ENCODE measurements around the gene ALK.

DNA sequence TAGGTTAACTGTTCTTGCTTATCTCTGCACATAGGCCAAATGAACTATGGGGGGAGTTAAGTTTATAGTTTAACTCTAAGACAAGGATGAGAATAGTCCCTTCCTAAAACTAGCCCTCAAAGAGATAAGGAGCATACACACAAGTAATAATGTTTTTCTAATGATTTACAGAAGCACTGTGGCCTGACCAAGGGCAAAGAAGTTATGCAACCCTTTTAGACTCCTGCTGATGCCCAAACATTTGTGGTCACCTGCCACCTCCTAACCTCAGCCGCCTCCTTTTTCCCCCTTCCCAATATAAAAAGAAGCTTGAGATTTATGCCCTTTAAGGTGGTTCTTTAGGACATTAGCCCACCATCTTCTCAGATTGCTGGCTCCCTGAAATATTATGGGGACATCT lies 357.7 kb downstream of the ALK start:
- TF ChIP-seq CTCF (IDR thresholded peaks at IDR 0.05): no peak
- TF ChIP-seq POLR2A (IDR thresholded peaks at IDR 0.05): no peak
